WTC11 (cell line): Measurements from ENCODE around the gene HECTD4.

Source experiments
- ATF2 ChIP-seq: sonication (generic); formaldehyde crosslinking; IDR thresholded peaks from 2 replicates; pipeline ENCODE4 v1.8.1; 2022; ENCODE audit warnings: low read depth, missing genetic modification reagents, borderline replicate concordance
- CTCF ChIP-seq: fragments of 200-600 bp; IDR thresholded peaks from 2 replicates; pipeline ENCODE4 v1.8.0; 2022; ENCODE audit warnings: antibody characterized with exemption
- GABPB1 ChIP-seq: sonication (generic); formaldehyde crosslinking; IDR thresholded peaks from 2 replicates; pipeline ENCODE4 v1.8.1; 2023; ENCODE audit warnings: mild to moderate bottlenecking, missing genetic modification reagents
- MXD4 ChIP-seq: fragments of 250-450 bp; sonication (Bioruptor Pico); IDR thresholded peaks from 2 replicates; pipeline ENCODE4 v1.8.0; 2021; ENCODE audit warnings: mild to moderate bottlenecking, moderate library complexity, borderline replicate concordance
- PRDM15 ChIP-seq: sonication (generic); formaldehyde crosslinking; IDR thresholded peaks from 2 replicates; pipeline ENCODE4 v1.8.0; 2022; ENCODE audit warnings: missing genetic modification reagents
- RELA ChIP-seq: sonication (generic); formaldehyde crosslinking; IDR thresholded peaks from 2 replicates; pipeline ENCODE4 v1.8.1; 2022; ENCODE audit warnings: missing genetic modification reagents, mild to moderate bottlenecking, borderline replicate concordance
- SMAD3 ChIP-seq: sonication (generic); formaldehyde crosslinking; IDR thresholded peaks from 2 replicates; pipeline ENCODE4 v1.8.0; 2022; ENCODE audit warnings: missing genetic modification reagents, mild to moderate bottlenecking, borderline replicate concordance
- TCF7 ChIP-seq: sonication (generic); formaldehyde crosslinking; IDR thresholded peaks from 2 replicates; pipeline ENCODE4 v1.8.0; 2022; ENCODE audit warnings: mild to moderate bottlenecking, low read depth, missing genetic modification reagents, moderate library complexity
- ZNF425 ChIP-seq: fragments of 250-450 bp; sonication (Bioruptor Pico); conservative IDR thresholded peaks from 2 replicates; pipeline ENCODE4 v1.9.0; 2021; ENCODE audit warnings: mild to moderate bottlenecking

GRCh38 chr12:112153893-112154219 lies 228.4 kb downstream of the HECTD4 start:
- no peak for TF ChIP-seq PRDM15 (CRISPR knock-in tag)
- no peak for TF ChIP-seq CTCF
- no peak for TF ChIP-seq MXD4
- TF ChIP-seq GABPB1, result no peak
- no peak for TF ChIP-seq ZNF425 (CRISPR knock-in tag)
- TF ChIP-seq SMAD3, result no peak
- no peak for TF ChIP-seq ATF2 (CRISPR knock-in tag)
- TF ChIP-seq TCF7 (CRISPR knock-in tag), result no peak
- TF ChIP-seq RELA (CRISPR knock-in tag), result no peak
